ENCODE data around the gene TLE1.

GRCh38 chr9:81626511-81626910 lies 62.8 kb downstream of the TLE1 start:
- TF ChIP-seq CTCF (IDR thresholded peaks at IDR 0.05; ENCODE audit: low read depth, low read length), result no peak
- TF ChIP-seq EZH2phosphoT487 (IDR thresholded peaks at IDR 0.05; ENCODE audit: low read depth), result no peak
